GM23338 (cell line): ENCODE results near the gene CTNNA3. TPM values are rescaled to one million over a fixed set of nuclear protein-coding genes. Genes with fewer than 3 reads are reported as not detected.

Source experiments
- ATAC-seq: fragments of 200-7000 bp; cut with Tn5 transposase; 3 replicates; pipeline ENCODE4 v1.9.1; 2020
- DNase-seq: peaks from one replicate; pipeline ENCODE4 v3.0.0-alpha.2; 2015; ENCODE audit warnings: low spot score
- H2AFZ ChIP-seq: fragments of 200-600 bp; sonication (generic); 2 replicates; pipeline ENCODE4 v1.8.0; 2016; ENCODE audit warnings: antibody characterized with exemption, mild to moderate bottlenecking, moderate library complexity
- H3F3A ChIP-seq: fragments of 200-600 bp; sonication (generic); replicated peaks from 2 replicates; pipeline ENCODE4 v1.8.0; 2017; ENCODE audit warnings: antibody characterized with exemption, mixed run types, low read depth
- H3K27ac ChIP-seq: fragments of 200-600 bp; sonication (generic); 2 replicates; pipeline ENCODE4 v1.6.1; 2016; ENCODE audit warnings: low read depth
- H3K27me3 ChIP-seq: fragments of 200-600 bp; sonication (generic); 2 replicates; pipeline ENCODE4 v1.8.0; 2016; ENCODE audit warnings: mild to moderate bottlenecking, mixed run types, moderate library complexity; ENCODE audit not compliant: insufficient read depth
- H3K36me3 ChIP-seq: fragments of 200-600 bp; sonication (generic); 2 replicates; pipeline ENCODE4 v1.8.0; 2016; ENCODE audit warnings: mild to moderate bottlenecking; ENCODE audit not compliant: insufficient read depth
- H3K4me1 ChIP-seq: fragments of 200-600 bp; sonication (generic); 2 replicates; pipeline ENCODE4 v1.8.0; 2016; ENCODE audit warnings: mild to moderate bottlenecking, moderate library complexity; ENCODE audit not compliant: insufficient read depth
- H3K4me2 ChIP-seq: fragments of 200-600 bp; sonication (generic); 2 replicates; pipeline ENCODE4 v1.7.1; 2017; ENCODE audit warnings: mixed run types
- H3K4me3 ChIP-seq: fragments of 200-600 bp; sonication (generic); 2 replicates; pipeline ENCODE4 v1.6.1; 2016; ENCODE audit warnings: mixed run types
- H3K79me2 ChIP-seq: fragments of 200-600 bp; sonication (generic); replicated peaks from 2 replicates; pipeline ENCODE4 v1.8.0; 2017; ENCODE audit warnings: mild to moderate bottlenecking; ENCODE audit not compliant: insufficient read depth
- H3K9me2 ChIP-seq: fragments of 200-600 bp; sonication (generic); 2 replicates; pipeline ENCODE4 v1.8.0; 2017; ENCODE audit not compliant: insufficient read depth
- H4K20me1 ChIP-seq: fragments of 200-600 bp; sonication (generic); replicated peaks from 2 replicates; pipeline ENCODE4 v1.8.0; 2017; ENCODE audit warnings: mild to moderate bottlenecking; ENCODE audit not compliant: insufficient read depth
- H3K27ac Mint-ChIP-seq: 2 replicates; pipeline ENCODE4 v1.8.0; 2020; ENCODE audit warnings: inconsistent platforms, mild to moderate bottlenecking, moderate library complexity, mixed read lengths
- H3K27me3 Mint-ChIP-seq: 3 replicates; pipeline ENCODE4 v1.8.0; 2022; ENCODE audit warnings: low read depth, mild to moderate bottlenecking, moderate library complexity, mixed read lengths, inconsistent platforms; ENCODE audit not compliant: insufficient read depth, poor library complexity
- H3K36me3 Mint-ChIP-seq: 3 replicates; pipeline ENCODE4 v1.8.0; 2021; ENCODE audit warnings: low read depth, mild to moderate bottlenecking, inconsistent platforms, moderate library complexity, mixed read lengths
- H3K4me1 Mint-ChIP-seq: 3 replicates; pipeline ENCODE4 v1.8.0; 2020; ENCODE audit warnings: mild to moderate bottlenecking, inconsistent platforms, mixed read lengths
- H3K4me3 Mint-ChIP-seq: 3 replicates; pipeline ENCODE4 v1.8.0; 2021; ENCODE audit warnings: moderate library complexity, mild to moderate bottlenecking, inconsistent platforms, mixed read lengths
- H3K9me3 Mint-ChIP-seq: 3 replicates; pipeline ENCODE4 v1.8.0; 2020; ENCODE audit warnings: moderate library complexity, mild to moderate bottlenecking, inconsistent platforms, mixed read lengths
- CREB1 ChIP-seq: fragments of 250-450 bp; sonication (Bioruptor Pico); IDR thresholded peaks from 2 replicates; pipeline ENCODE4 v1.5.0; 2020; ENCODE audit warnings: low read depth, mild to moderate bottlenecking, moderate library complexity
- CTCF ChIP-seq, 2 experiments: fragments of 200-600 bp in 1 of 2; sonication (generic) in 1 of 2; conservative IDR thresholded peaks; 2 replicates each; pipeline versions ENCODE4 v1.5.1 to v1.6.1; 2016 to 2017; ENCODE audit warnings: antibody characterized with exemption in 2 of 2, low read depth in 2 of 2, mild to moderate bottlenecking in 2 of 2, moderate library complexity in 1 of 2
- EZH2 ChIP-seq: fragments of 200-600 bp; sonication (generic); IDR thresholded peaks from one replicate; pipeline ENCODE4 v1.8.0; 2017; ENCODE audit warnings: antibody characterized with exemption, mild to moderate bottlenecking, low read depth; ENCODE audit not compliant: unreplicated experiment
- EZH2phosphoT487 ChIP-seq: fragments of 200-600 bp; sonication (generic); IDR thresholded peaks from one replicate; pipeline ENCODE4 v1.8.1; 2018; ENCODE audit warnings: antibody characterized with exemption; ENCODE audit not compliant: unreplicated experiment
- JUNB ChIP-seq: IDR thresholded peaks from one replicate; pipeline ENCODE4 v1.6.1; 2016; ENCODE audit warnings: antibody characterized with exemption; ENCODE audit not compliant: unreplicated experiment
- NANOG ChIP-seq: IDR thresholded peaks from 2 replicates; pipeline ENCODE4 v1.6.1; 2016; ENCODE audit warnings: antibody characterized with exemption, borderline replicate concordance
- POLR2AphosphoS5 ChIP-seq: IDR thresholded peaks from 2 replicates; pipeline ENCODE4 v1.6.1; 2016; ENCODE audit warnings: antibody characterized with exemption, low read depth
- REST ChIP-seq: IDR thresholded peaks from one replicate; pipeline ENCODE4 v1.6.1; 2018; ENCODE audit warnings: antibody characterized with exemption; ENCODE audit not compliant: unreplicated experiment
- STAT1 ChIP-seq: IDR thresholded peaks from one replicate; pipeline ENCODE4 v1.6.1; 2016; ENCODE audit warnings: antibody characterized with exemption; ENCODE audit not compliant: unreplicated experiment
- ZNF114 ChIP-seq: fragments of 250-450 bp; sonication (Bioruptor Pico); IDR thresholded peaks from 2 replicates; pipeline ENCODE4 v1.5.0; 2020; ENCODE audit warnings: mild to moderate bottlenecking, moderate library complexity
- ZNF331 ChIP-seq: fragments of 250-450 bp; sonication (Bioruptor Pico); IDR thresholded peaks from 2 replicates; pipeline ENCODE4 v1.5.0; 2020; ENCODE audit warnings: low read depth, mild to moderate bottlenecking, moderate library complexity
- ZNF462 ChIP-seq: fragments of 250-450 bp; sonication (Bioruptor Pico); IDR thresholded peaks from 2 replicates; pipeline ENCODE4 v1.5.0; 2020; ENCODE audit warnings: mild to moderate bottlenecking, moderate library complexity
- polyA plus RNA-seq: library from polyadenylated mRNA; unstranded; fragments of >200 nt; fragmentation: Nextera tagmentation; extraction: Ambion mirVana; gene quantifications from 2 replicates; pipeline ENCODE4 v1.2.1, GENCODE V29; 2016
- total RNA-seq: library from RNA; depleted of rRNA; stranded (reverse); fragments of >200 nt; shearing (Covaris generic); gene quantifications from 2 replicates; pipeline ENCODE4 v1.2.3, GENCODE V29; 2014
- TF ChIP-seq, protein P1 (sequence below): IDR thresholded peaks from 2 replicates; pipeline ENCODE4 v1.6.1; 2016; ENCODE audit warnings: antibody characterized with exemption

Gene CTNNA3
- total and polyA plus RNA-seq, 2 experiments from 2014 or later: 0.71 to 3.3 TPM

DNA sequence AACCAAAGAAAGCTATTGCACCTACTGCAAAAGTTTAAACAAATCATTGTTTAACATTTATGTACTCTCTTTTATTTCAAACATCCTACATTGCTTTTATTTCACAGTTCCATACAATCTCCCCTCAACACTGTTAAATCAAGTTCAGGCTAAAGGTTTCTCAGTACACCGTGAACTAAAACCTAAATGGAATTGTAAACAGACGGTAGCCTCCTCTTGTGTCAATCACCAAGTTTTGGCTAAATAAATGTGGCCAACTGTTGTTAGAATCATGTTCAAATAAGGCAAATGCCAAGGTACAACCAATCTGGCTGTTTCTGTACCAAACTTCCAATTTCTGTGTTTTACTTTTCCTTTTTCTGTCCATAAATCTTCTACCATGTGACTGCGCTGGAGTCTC is 1493.9 kb downstream of the CTNNA3 start:
- no peaks in the 10 kb centered on the region for H3F3A ChIP-seq
- H3K4me1 ChIP-seq: no peaks in the 10 kb centered on the region
- no peak overlapping the region for H3K27ac ChIP-seq
- no peaks in the 10 kb centered on the region for H3K4me1 Mint-ChIP-seq
- no peaks in the 10 kb centered on the region for H3K36me3 ChIP-seq
- H3K4me3 Mint-ChIP-seq: no peak overlapping the region
- H2AFZ ChIP-seq: 0 out of 2 replicates have a peak overlapping the region, but pooled peaks have one; percentile 11
- DNase-seq: no peak
- no peak overlapping the region for H3K4me3 ChIP-seq
- no peaks in the 10 kb centered on the region for H3K27me3 Mint-ChIP-seq
- no peaks in the 10 kb centered on the region for H3K9me3 Mint-ChIP-seq
- no peaks in the 10 kb centered on the region for H3K36me3 Mint-ChIP-seq
- no peaks in the 10 kb centered on the region for H4K20me1 ChIP-seq
- H3K27ac Mint-ChIP-seq: no peak overlapping the region
- no peak for TF ChIP-seq REST
- no peak for TF ChIP-seq NANOG
- TF ChIP-seq ZNF462 (CRISPR knock-in tag): no peak
- no peak for TF ChIP-seq EZH2phosphoT487
- TF ChIP-seq STAT1: no peak
- TF ChIP-seq EZH2: no peak
- TF ChIP-seq POLR2AphosphoS5: no peak
- no peak for TF ChIP-seq ZNF331 (CRISPR knock-in tag)
- TF ChIP-seq JUNB: no peak
- TF ChIP-seq, protein P1, sequence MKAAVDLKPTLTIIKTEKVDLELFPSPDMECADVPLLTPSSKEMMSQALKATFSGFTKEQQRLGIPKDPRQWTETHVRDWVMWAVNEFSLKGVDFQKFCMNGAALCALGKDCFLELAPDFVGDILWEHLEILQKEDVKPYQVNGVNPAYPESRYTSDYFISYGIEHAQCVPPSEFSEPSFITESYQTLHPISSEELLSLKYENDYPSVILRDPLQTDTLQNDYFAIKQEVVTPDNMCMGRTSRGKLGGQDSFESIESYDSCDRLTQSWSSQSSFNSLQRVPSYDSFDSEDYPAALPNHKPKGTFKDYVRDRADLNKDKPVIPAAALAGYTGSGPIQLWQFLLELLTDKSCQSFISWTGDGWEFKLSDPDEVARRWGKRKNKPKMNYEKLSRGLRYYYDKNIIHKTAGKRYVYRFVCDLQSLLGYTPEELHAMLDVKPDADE: no peak
- no peak for TF ChIP-seq CREB1 (CRISPR knock-in tag)
- no peak for TF ChIP-seq ZNF114 (CRISPR knock-in tag)
- no peak for TF ChIP-seq CTCF (conservative IDR thresholded peaks at IDR 0.05; ENCODE audit: low read depth in 2 of 2)
- H3K79me2 ChIP-seq: no peaks in the 10 kb centered on the region
- no peaks in the 10 kb centered on the region for H3K9me2 ChIP-seq
- no peak for ATAC-seq
- no peaks in the 10 kb centered on the region for H3K27me3 ChIP-seq
- no peak overlapping the region for H3K4me2 ChIP-seq
